B cell (primary cell): ENCODE data around the gene ZNF423. TPM values are rescaled to one million over a fixed set of nuclear protein-coding genes. Genes with fewer than 3 reads are reported as not detected.

Source experiments
- ATAC-seq: fragments of 200-7000 bp; cut with Tn5 transposase; one replicate; pipeline ENCODE4 v1.10.0; 2021; ENCODE audit warnings: low read depth, mild to moderate bottlenecking, moderate number of reproducible peaks, moderate library complexity
- CTCF ChIA-PET: fragments of 350-600 bp; sonication (Branson Sonifier 250); formaldehyde crosslinking; loops from one replicate; lab custom pipeline; 2021; ENCODE audit warnings: antibody characterized with exemption, inconsistent platforms; lab: Charles Lee
- POLR2A ChIA-PET: fragments of 350-600 bp; sonication (Branson Sonifier 250); formaldehyde crosslinking; loops from one replicate; lab custom pipeline; 2021; ENCODE audit warnings: antibody characterized with exemption; lab: Charles Lee
- DNase-seq: peaks from one replicate; pipeline ENCODE4 v3.0.0; 2013
- H2AFZ ChIP-seq: 2 replicates; pipeline ENCODE4 v1.6.1; 2012; ENCODE audit warnings: mild to moderate bottlenecking, low read depth, low read length; ENCODE audit not compliant: insufficient read depth, poor library complexity, severe bottlenecking
- H3K27ac ChIP-seq, 2 donors: 1 replicate in 1 of 2; 2 replicates in 1 of 2; pipeline ENCODE4 v1.5.1; 2012 to 2013; ENCODE audit warnings: low read length in 2 of 2, mild to moderate bottlenecking in 2 of 2, moderate library complexity in 1 of 2
- H3K27me3 ChIP-seq, 4 experiments: fragments of 200-600 bp in 1 of 4; sonication (generic) in 1 of 4; replicated peaks in 1 of 4; 1 replicate in 2 of 4; 2 replicates in 2 of 4; pipeline versions ENCODE4 v1.6.1 to v1.7.0; 2013 to 2016; ENCODE audit warnings: low read length in 3 of 4, mild to moderate bottlenecking in 2 of 4, mixed read lengths in 1 of 4, moderate library complexity in 1 of 4; ENCODE audit not compliant: insufficient read depth in 4 of 4, control insufficient read depth in 3 of 4; ENCODE audit errors: control extremely low read depth in 1 of 4
- H3K36me3 ChIP-seq, 2 experiments: replicated peaks in 1 of 2; 1 replicate in 1 of 2; 2 replicates in 1 of 2; pipeline versions ENCODE4 v1.6.1 to v1.7.1; 2013; ENCODE audit warnings: low read length in 1 of 2; ENCODE audit not compliant: insufficient read depth in 2 of 2, control insufficient read depth in 1 of 2; ENCODE audit errors: control extremely low read depth in 1 of 2, extremely low read depth in 1 of 2
- H3K4me1 ChIP-seq, 2 donors: fragments of 200-600 bp in 1 of 2; sonication (generic) in 1 of 2; 1 replicate in 1 of 2; 2 replicates in 1 of 2; pipeline versions ENCODE4 v1.5.1 to v1.6.1; 2013 to 2017; ENCODE audit warnings: low read length in 2 of 2; ENCODE audit not compliant: control insufficient read depth in 2 of 2, insufficient read depth in 2 of 2
- H3K4me2 ChIP-seq: replicated peaks from 2 replicates; pipeline ENCODE3; 2012; ENCODE audit warnings: mild to moderate bottlenecking, low read depth, low read length; ENCODE audit not compliant: poor library complexity, severe bottlenecking
- H3K4me3 ChIP-seq, 5 experiments: fragments of 200-600 bp in 1 of 5; sonication (generic) in 1 of 5; 1 replicate in 3 of 5; 2 replicates in 2 of 5; pipeline versions ENCODE4 v1.5.1 to v1.7.0; 2011 to 2016; ENCODE audit warnings: low read length in 4 of 5, mild to moderate bottlenecking in 4 of 5, low read depth in 2 of 5, control low read depth in 1 of 5, moderate library complexity in 1 of 5; ENCODE audit not compliant: insufficient read depth in 1 of 5; ENCODE audit errors: control extremely low read depth in 1 of 5, extremely low read depth in 1 of 5
- H3K79me2 ChIP-seq: fragments of 200-600 bp; sonication (generic); one replicate; pipeline ENCODE4 v1.6.0; 2016; ENCODE audit warnings: low read length; ENCODE audit not compliant: control insufficient read depth, insufficient read depth
- H3K9ac ChIP-seq: fragments of 200-600 bp; sonication (generic); 2 replicates; pipeline ENCODE4 v1.6.1; 2017; ENCODE audit warnings: mild to moderate bottlenecking, low read length, moderate library complexity
- H3K9me3 ChIP-seq, 3 donors: one replicate each; pipeline versions ENCODE4 v1.6.1 to v1.7.1; 2013; ENCODE audit warnings: low read length in 2 of 3; ENCODE audit not compliant: control insufficient read depth in 2 of 3, insufficient read depth in 1 of 3; ENCODE audit errors: control extremely low read depth in 1 of 3
- H4K20me1 ChIP-seq: 2 replicates; pipeline ENCODE4 v1.6.0; 2012; ENCODE audit warnings: mild to moderate bottlenecking, low read length; ENCODE audit not compliant: insufficient read depth, control insufficient read depth, poor library complexity, severe bottlenecking
- H3K27ac Mint-ChIP-seq: one replicate; pipeline ENCODE4 v1.8.0; 2021; ENCODE audit warnings: mixed read lengths
- H3K27me3 Mint-ChIP-seq: one replicate; pipeline ENCODE4 v1.8.0; 2021; ENCODE audit warnings: mixed read lengths
- H3K4me1 Mint-ChIP-seq: one replicate; pipeline ENCODE4 v1.8.0; 2021; ENCODE audit warnings: mixed read lengths
- H3K4me3 Mint-ChIP-seq: one replicate; pipeline ENCODE4 v1.8.0; 2021; ENCODE audit warnings: mixed read lengths
- H3K9me3 Mint-ChIP-seq: one replicate; pipeline ENCODE4 v1.8.0; 2022; ENCODE audit warnings: mixed read lengths; ENCODE audit not compliant: insufficient read depth
- EZH2 ChIP-seq: IDR thresholded peaks from 2 replicates; pipeline ENCODE4 v1.6.1; 2012; ENCODE audit warnings: borderline replicate concordance, low read depth, mild to moderate bottlenecking, moderate library complexity, low read length; ENCODE audit not compliant: insufficient read depth, poor library complexity, severe bottlenecking
- WGBS: methylation state at CpG from one replicate; pipeline ENCODE4 v1.1.5; 2013; ENCODE audit warnings: missing lambda C conversion rate; ENCODE audit not compliant: insufficient coverage; 5-methylcytosine and 5-hydroxymethylcytosine counted together
- intact Hi-C: fragments of 100-400 bp; cut with micrococcal nuclease; formaldehyde crosslinking; loops from one replicate; pipeline ENCODE4 v1.10.0; 2022
- polyA plus RNA-seq: library from polyadenylated mRNA; depleted of rRNA; stranded (reverse); fragments of >200 nt; gene quantifications from 2 replicates; pipeline ENCODE4 v1.2.3, GENCODE V29; 2012
- total RNA-seq, 2 donors: library from RNA; stranded (reverse); fragments of 120-200 nt in 1 of 2; gene quantifications; 1 replicate in 1 of 2; 2 replicates in 1 of 2; pipeline versions ENCODE4 v1.2.3 to v1.2.4, GENCODE V29; 2013 to 2022
- TF ChIP-seq, protein P1 (sequence below): fragments of 200-600 bp; IDR thresholded peaks from one replicate; pipeline ENCODE4 v1.8.0; 2022; ENCODE audit warnings: antibody characterized with exemption, mild to moderate bottlenecking

Gene ZNF423
- total and polyA plus RNA-seq, 2 donors (not counting 1 experiment from before 2014, with no cell fraction given): not detected

GRCh38 chr16:49618955-49619354 is 237.0 kb downstream of the ZNF423 start:
- Histone ChIP-seq H3K27ac (no peak overlapping the region), H3K27me3 (no peaks in the 10 kb centered on the region), H3K36me3 (no peaks in the 10 kb centered on the region), H3K4me2 (no peak overlapping the region), H3K9ac (no peak overlapping the region), H4K20me1 (no peaks in the 10 kb centered on the region), H3K4me3 (no peak overlapping the region), H3K79me2 (no peaks in the 10 kb centered on the region), H2AFZ (no peak overlapping the region), H3K4me1 (no peaks in the 10 kb centered on the region), H3K9me3 (peaks cover 0 to 9% (median 0%) of the 10 kb centered on the region in 3 donors)
- H3K9me3 Mint-ChIP-seq: no peaks in the 10 kb centered on the region
- intact Hi-C loops: no loop called here
- ChIA-PET POLR2A (no interaction called here), CTCF (no interaction called here)
- H3K27me3 Mint-ChIP-seq: no peaks in the 10 kb centered on the region
- no peaks in the 10 kb centered on the region for H3K4me1 Mint-ChIP-seq
- ATAC-seq (no peak), DNase-seq (no peak)
- TF ChIP-seq, protein P1, sequence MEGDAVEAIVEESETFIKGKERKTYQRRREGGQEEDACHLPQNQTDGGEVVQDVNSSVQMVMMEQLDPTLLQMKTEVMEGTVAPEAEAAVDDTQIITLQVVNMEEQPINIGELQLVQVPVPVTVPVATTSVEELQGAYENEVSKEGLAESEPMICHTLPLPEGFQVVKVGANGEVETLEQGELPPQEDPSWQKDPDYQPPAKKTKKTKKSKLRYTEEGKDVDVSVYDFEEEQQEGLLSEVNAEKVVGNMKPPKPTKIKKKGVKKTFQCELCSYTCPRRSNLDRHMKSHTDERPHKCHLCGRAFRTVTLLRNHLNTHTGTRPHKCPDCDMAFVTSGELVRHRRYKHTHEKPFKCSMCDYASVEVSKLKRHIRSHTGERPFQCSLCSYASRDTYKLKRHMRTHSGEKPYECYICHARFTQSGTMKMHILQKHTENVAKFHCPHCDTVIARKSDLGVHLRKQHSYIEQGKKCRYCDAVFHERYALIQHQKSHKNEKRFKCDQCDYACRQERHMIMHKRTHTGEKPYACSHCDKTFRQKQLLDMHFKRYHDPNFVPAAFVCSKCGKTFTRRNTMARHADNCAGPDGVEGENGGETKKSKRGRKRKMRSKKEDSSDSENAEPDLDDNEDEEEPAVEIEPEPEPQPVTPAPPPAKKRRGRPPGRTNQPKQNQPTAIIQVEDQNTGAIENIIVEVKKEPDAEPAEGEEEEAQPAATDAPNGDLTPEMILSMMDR: no peak
- TF ChIP-seq EZH2: no peak
- no peak overlapping the region for H3K27ac Mint-ChIP-seq
- no peak overlapping the region for H3K4me3 Mint-ChIP-seq
- no CpG with 5 or more reads among the region's 3 CpGs for WGBS

DNA sequence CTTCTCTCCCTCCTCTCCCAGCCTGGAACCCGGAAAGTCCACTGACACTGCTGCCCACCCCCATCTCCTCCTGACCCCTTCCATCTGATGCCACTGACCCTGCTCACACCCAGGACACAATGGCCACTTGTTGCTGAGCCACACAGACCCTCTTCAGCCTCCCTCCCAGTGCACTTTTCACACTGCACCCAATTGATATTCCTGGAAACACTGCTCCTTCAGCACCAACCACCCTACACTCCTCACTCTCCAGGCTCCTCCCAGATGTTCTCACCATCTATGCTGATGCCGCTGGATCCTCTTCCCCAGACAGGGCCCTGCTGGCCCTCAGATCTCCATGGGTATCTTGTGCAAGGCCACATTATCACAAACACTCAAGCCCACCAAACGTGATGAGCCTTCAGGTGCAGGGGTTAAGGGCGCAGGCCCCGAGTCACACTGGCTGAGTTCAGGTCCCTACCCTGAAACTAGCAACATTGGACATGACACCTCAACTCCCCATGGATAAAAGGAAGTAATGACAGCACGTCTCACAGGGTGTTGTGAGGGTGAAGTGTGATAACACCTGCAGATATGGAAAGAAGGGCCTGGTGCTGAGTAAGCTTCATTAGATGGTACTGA is 238.1 kb downstream of the ZNF423 start:
- Histone ChIP-seq H3K36me3 (no peaks in the 10 kb centered on the region), H3K9me3 (peaks cover 0 to 6% (median 0%) of the 10 kb centered on the region in 3 donors), H3K9ac (no peak overlapping the region), H4K20me1 (no peaks in the 10 kb centered on the region), H3K4me3 (no peak overlapping the region), H3K79me2 (no peaks in the 10 kb centered on the region), H3K27ac (no peak overlapping the region), H3K27me3 (no peaks in the 10 kb centered on the region), H3K4me1 (no peaks in the 10 kb centered on the region), H2AFZ (no peak overlapping the region), H3K4me2 (no peak overlapping the region)
- ATAC-seq (no peak), DNase-seq (no peak)
- ChIA-PET POLR2A (no interaction called here), CTCF (no interaction called here)
- TF ChIP-seq, protein P1: no peak
- TF ChIP-seq EZH2: no peak
- H3K9me3 Mint-ChIP-seq: no peaks in the 10 kb centered on the region
- no peaks in the 10 kb centered on the region for H3K4me1 Mint-ChIP-seq
- H3K27ac Mint-ChIP-seq: no peak overlapping the region
- WGBS: 85% methylated on average over 5 of the region's 6 CpGs
- intact Hi-C loops: no loop called here
- no peak overlapping the region for H3K4me3 Mint-ChIP-seq
- H3K27me3 Mint-ChIP-seq: no peaks in the 10 kb centered on the region
